ENCODE data around the gene DPYD. TPM values are rescaled to one million over a fixed set of nuclear protein-coding genes. Genes with fewer than 3 reads are reported as not detected.

The DPYD gene
- total RNA-seq, 1 donor from 2014 or later, result 30.5 TPM

- peak; percentile 94 for DNase-seq
Measured at GRCh38 chr1:97906567-97907241, 14.1 kb downstream of the DPYD start.

DNA sequence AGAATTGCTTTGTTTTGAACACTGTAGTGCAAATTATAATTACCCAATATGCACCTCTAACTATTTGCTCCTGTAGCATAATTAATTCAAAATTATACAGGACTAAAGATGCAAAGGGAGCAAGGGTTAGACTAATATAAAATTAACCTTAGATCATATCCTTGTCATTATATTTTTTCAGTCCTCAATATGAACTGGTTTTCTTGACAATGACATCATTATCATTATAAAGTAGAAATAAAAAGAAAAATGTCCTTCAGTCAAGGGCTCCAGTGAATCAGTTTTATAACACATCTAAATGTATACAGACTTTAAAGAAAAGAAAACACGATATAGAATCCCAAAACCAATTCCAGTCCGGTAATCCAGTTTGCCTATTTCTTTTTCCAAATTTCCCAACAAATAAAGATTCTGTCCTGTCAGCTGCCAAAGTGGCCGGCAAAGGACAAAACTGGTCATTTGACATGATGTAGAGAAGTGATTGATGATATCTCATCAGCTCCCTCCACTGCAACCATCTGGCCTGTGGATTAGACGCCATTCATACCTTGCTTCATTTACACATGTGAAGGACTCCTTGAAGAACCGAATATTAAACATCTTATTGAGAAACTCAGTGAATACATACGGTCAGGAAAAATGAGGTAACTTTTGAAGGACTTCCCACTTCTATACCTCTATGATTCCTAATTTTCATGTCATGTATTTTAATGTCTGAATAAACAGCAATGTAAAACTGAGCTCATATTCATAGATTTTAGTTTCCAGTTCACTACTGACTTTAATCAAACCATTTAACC is 15.5 kb downstream of the DPYD start:
- no peak for DNase-seq

GRCh38 chr1:97904534-97904933 is 16.3 kb downstream of the DPYD start:
- DNase-seq, result no peak

GRCh38 chr1:97903626-97904025 is 17.2 kb downstream of the DPYD start:
- DNase-seq, result peak; percentile 42

DNA sequence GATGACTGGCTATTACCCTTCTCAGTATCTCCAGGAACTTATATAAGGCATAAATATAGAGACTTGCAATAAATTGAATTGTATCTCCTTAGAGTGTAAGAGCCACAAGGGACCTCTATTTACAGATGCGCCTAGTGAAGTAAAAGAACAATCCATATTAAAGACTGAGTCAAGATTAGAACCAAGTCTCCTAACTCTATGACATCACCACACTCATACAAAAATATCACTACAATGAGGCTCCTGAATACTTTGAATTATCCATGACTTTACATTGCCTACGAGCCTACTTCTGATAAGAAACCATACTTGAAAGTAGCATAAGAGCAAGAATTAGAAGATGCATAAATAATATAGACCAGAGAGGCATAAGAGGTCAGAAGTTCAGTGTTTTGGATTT is 18.8 kb downstream of the DPYD start:
- DNase-seq, result peak; percentile 32

GRCh38 chr1:97901017-97901658 is 19.7 kb downstream of the DPYD start:
- peak; percentile 87 for DNase-seq

GRCh38 chr1:97898948-97899347 is 21.9 kb downstream of the DPYD start:
- no peak for DNase-seq

DNA sequence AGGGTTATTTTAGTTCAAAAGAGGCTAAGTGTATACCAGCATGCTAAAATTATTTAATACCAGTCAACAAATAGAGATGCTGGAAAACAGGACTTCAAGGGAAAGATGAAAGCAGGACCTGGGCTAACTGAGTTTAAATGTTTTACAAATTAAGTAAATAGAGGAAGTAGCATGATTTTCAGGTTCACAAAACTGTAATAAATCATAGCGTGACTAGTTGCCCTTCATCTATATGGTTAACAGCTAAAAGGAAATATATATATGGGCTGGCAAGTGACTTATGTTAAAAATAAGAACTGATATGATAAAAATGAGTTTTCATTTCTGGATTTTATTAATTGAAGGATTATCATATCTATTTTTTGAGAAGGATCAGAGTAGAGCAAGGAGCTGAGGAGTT is 25.6 kb downstream of the DPYD start:
- no peak for DNase-seq

- DNase-seq, result peak; percentile 16
Measured at GRCh38 chr1:97893844-97894243, 27.0 kb downstream of the DPYD start.

GRCh38 chr1:97886199-97886598 is 34.6 kb downstream of the DPYD start:
- DNase-seq, result no peak

DNA sequence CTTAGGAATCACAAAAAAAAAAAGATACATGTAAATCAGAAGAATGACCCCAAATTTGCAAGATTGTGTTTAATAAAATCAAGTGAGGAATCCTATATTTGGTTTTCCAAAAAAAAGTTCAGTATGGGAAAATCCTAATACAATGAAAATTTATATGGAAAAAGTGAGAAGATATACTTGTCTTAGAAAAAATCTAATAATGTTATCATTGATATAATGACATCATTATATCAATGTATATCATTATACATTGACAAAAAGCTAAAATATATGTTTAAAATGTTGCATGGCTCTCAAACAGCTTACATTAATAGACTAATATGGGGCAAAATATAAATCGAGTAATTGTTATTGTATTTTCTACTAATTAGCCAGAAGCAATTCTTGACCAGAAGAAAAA is 37.0 kb downstream of the DPYD start:
- no peak for DNase-seq

DNA sequence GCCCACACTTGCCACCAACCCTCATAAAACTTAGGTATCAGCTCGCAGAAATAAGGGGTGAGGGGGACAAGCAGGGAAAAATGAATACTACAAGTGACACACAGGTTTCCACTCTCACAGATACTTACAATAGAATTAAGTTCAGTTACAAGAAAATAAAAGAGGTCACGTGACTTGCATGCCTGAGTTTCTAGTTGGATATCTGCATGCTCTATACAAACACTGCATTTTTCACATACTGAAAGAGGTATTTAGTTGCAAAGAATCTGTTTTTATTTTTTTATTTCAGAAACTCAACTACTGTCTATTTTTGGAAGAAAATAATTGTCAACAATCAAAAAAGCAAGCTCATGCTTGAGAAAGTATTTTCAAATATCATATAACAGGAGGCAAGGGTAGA is 43.5 kb downstream of the DPYD start:
- DNase-seq, result no peak

DNA sequence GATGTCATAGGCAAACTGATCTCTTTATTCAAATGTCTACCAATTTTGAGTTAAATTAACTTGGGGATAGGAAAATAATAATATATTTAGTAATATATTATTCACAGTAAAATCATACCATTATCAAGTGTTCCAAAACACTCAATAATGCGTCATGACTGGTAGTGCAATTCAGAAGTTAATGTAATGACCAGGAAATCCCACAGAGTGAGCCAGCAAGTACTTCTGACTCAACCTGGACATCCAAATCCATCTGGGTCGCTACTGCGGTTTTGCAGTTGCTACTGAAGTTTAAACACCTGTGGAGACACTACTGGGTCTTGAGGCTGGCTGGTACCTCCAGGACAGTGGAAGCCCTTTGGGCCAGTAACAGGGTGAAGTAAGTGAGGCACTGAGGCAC is 44.8 kb downstream of the DPYD start:
- no peak for DNase-seq

- DNase-seq, result no peak
Measured at GRCh38 chr1:97870589-97870988, 50.2 kb downstream of the DPYD start.

GRCh38 chr1:97869441-97869840 is 51.4 kb downstream of the DPYD start:
- no peak for DNase-seq

- DNase-seq, result no peak
Measured at GRCh38 chr1:97867127-97867526, 53.7 kb downstream of the DPYD start.

- peak; percentile 17 for DNase-seq
Measured at GRCh38 chr1:97864615-97865014, 56.2 kb downstream of the DPYD start.

- DNase-seq, result no peak
Measured at GRCh38 chr1:97853221-97853620, 67.6 kb downstream of the DPYD start.

DNA sequence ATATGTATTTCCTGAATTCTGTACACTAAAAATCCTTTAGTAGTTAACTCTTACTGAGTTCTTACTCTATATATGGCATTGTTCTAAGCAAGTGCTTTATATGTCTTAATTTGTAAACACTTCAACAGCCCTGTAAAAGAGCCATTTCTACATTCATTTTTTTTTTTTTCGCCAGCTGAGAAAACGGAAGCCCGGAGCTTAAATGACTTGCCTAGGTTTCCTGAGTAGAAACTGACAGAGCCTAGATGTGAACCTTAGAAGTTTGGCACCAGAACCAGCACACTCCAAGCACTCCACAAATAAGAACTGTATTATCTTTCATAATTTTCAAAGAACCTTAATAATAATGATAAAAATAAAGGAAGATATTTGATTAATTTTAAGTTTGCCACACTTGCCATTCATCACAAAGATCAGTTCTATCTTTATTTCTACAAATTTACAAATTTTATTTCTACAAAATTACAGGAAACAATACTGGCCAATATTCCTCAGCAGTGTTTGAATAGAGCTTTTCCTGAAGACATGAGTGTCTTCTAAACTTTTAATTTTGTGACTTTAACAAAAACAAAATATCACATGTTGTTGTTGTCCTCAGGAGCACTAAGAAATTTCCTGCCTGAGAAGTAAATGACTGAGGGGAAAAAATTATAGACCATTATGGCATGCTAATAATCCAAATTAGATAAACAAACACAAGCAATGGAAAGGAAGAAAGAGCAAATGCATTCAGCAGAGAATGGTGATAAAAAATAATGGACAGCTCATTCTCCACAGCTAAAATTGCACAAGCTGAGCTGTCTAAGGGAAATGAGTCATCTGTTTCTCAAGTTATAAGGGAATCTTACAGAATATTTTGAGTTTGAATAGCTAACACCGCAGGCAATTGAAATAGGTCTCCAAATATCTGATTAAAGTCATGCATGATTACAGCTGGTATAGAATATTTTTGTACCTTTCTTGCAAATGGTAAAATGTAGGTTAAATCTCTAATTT is 71.2 kb downstream of the DPYD start:
- DNase-seq, result peak; percentile 76

- no peak for DNase-seq
Measured at GRCh38 chr1:97845805-97846204, 75.0 kb downstream of the DPYD start.

DNA sequence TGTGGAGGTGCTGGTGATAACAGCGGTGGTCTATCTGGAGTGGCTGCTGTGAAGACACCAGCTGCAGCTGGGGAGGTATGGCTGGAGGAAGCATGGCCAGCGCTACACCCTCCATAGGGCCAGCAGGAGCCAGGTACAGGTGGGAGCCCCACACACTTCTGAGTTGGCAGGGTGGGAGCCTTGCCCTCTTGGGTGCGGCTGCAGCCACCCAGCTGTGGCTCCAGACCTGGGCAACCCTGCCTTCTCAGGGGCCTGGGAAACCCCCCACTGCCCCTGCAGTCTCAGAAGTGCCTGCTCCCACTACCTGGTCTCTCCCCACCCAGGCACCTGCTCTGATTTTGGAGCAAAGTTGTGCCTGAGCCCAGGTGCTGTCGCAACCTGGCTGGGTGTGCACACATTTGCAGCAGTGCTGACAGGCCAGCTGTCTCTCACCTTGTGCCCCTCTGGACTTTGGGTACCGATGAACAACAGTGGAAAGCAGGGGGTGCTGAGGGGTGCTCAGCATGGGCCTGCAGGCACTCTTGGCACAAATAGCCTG is 76.2 kb downstream of the DPYD start:
- no peak for DNase-seq

DNA sequence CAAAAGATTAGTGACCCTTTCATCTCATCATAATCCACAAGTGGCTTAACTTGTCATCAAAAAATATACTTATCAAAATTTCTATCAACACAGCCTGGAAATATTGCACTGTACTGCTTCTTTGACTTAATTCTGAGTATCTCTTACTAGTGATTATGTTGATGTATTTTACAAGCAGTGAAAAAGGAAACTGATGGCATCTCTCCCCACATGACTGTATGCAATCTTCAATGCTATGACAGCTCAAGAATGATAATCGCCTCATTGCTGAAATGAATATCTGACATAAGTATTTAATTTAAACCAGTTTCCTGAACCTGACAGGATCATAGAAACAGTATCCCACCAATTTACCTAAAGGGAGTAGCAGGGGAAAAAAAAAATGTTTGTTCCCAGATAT is 79.5 kb downstream of the DPYD start:
- DNase-seq, result no peak
